PFSK-1 (cell line): ENCODE measurements around the gene PANK4.

Experiments used
- FOXP2 ChIP-seq: optimal IDR thresholded peaks from 2 replicates; pipeline ENCODE3; 2011; ENCODE audit warnings: borderline replicate concordance, control low read depth, inconsistent platforms; ENCODE audit not compliant: insufficient read depth; ENCODE audit errors: extremely low read length, extremely low read depth
- POLR2AphosphoS5 ChIP-seq: IDR thresholded peaks from 2 replicates; pipeline ENCODE4 v1.6.1; 2012; ENCODE audit warnings: low read depth, mild to moderate bottlenecking, control low read depth, low read length, moderate library complexity
- TAF1 ChIP-seq: IDR thresholded peaks from 2 replicates; pipeline ENCODE4 v1.6.1; 2012; ENCODE audit warnings: low read length, control low read depth, borderline replicate concordance; ENCODE audit not compliant: insufficient read depth

GRCh38 chr1:2520806-2521205, 5.6 kb downstream of the PANK4 start:
- TF ChIP-seq FOXP2 (no peak), TAF1 (no peak), POLR2AphosphoS5 (no peak)
